MM.1S (cell line): ENCODE results near the gene TMEM207.

Experiments
- CTCF ChIP-seq: fragments of 300-600 bp; sonication (generic); IDR thresholded peaks from 2 replicates; pipeline ENCODE4 v1.5.1; 2016; ENCODE audit warnings: antibody characterized with exemption, low read length, mixed read lengths
- EZH2 ChIP-seq: fragments of 300-600 bp; sonication (generic); optimal IDR thresholded peaks from 2 replicates; pipeline ENCODE3; 2017; ENCODE audit warnings: low read depth, mild to moderate bottlenecking, antibody characterized with exemption, low read length, mixed read lengths

GRCh38 chr3:190414297-190414696 is 35.4 kb downstream of the TMEM207 start:
- no peak for TF ChIP-seq CTCF
- no peak for TF ChIP-seq EZH2
